Measurements from ENCODE around the gene CNTF.

The CNTF gene

GRCh38 chr11:58606930-58607714 is 15.3 kb upstream of the CNTF start:
- FAIRE-seq: no peak
- DNase-seq (ENCODE audit: low spot score): no peak

GRCh38 chr11:58608331-58608730 is 14.1 kb upstream of the CNTF start:
- DNase-seq (ENCODE audit: low spot score): no peak
- FAIRE-seq: no peak

GRCh38 chr11:58609723-58610122 is 12.7 kb upstream of the CNTF start:
- no peak for DNase-seq (ENCODE audit: low spot score)
- no peak for FAIRE-seq

DNA sequence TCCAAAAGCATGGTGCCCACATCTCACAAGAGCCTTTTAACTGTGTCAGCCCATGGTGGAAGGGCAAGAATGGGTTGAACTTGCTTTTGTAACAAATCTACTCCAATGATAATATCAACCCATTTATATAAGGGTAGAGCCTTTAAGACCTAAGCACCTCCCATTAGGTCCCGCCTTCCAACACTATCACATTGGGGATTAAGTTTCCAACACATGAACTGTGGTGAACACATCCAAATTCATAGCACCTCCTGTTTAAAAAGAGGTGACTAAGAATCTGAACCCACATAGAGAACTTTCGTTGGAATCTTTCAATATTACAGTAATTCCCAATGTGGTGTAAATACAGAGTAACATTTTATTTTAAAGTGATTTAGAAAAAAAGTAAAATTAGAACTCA is 9.2 kb upstream of the CNTF start:
- no peak for FAIRE-seq

DNA sequence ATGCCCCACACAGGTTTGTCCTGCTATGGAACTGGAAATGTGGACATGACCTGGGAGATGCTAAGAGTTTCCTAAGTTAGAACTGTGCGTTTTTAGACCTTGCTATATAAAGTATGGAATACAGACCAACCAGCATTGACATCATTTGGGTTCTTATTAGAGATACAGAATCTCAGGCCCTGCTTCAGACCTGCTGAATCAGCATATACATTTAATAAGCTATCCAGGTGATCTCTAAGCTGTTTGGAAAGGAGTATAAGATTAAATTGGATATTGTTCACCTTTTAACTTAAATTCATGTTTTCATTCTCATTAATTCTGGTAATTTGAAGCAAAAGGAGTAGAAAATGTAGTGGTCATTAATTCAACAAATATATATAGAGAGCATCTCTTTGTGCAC is 6.9 kb upstream of the CNTF start:
- FAIRE-seq (no peak), DNase-seq (ENCODE audit: low spot score) (no peak)

More for the DNA sequence above, 9.2 kb upstream of the CNTF start:
- no peak for DNase-seq (ENCODE audit: low spot score)

- FAIRE-seq (no peak), DNase-seq (ENCODE audit: low spot score) (no peak)
Observed at GRCh38 chr11:58616594-58616993, 5.9 kb upstream of the CNTF start.

- FAIRE-seq (no peak), DNase-seq (ENCODE audit: low spot score) (no peak)
Observed at GRCh38 chr11:58617976-58618557, 4.4 kb upstream of the CNTF start.

DNA sequence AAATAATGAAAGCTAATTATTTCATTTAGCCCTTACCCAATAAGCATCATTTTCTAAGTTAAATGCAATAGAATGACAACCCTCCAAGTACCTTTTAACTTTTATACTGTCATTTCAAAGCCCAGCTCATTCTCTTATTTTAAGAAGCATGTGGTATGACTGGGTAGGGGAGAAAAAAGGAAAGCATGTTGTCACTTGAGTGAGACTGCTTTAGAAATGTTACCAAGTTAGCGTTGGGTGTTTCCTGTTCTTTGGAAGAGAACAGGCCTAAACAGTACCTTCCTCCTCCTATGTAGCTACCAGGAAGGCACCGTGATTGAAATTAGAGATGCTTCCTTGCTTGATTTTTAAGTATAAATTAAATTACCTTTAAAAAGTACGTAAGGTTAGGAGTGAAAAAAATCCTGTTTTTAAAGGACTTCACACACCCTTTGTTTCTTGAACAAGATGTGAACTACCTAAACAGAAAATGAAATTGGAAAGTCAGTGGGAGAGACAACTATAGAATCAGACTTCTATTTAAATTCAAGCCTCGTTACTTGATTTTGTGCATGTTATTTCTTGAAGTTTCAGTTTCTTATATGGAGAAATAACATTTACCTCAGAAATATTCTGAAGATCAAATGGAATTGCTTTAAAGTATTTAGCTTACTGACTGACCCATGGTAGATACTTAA is 741 bp upstream of the CNTF start:
- FAIRE-seq (no peak), DNase-seq (ENCODE audit: low spot score) (no peak)

GRCh38 chr11:58625086-58625485 is 2.6 kb downstream of the CNTF start:
- FAIRE-seq (no peak), DNase-seq (ENCODE audit: low spot score) (no peak)

DNA sequence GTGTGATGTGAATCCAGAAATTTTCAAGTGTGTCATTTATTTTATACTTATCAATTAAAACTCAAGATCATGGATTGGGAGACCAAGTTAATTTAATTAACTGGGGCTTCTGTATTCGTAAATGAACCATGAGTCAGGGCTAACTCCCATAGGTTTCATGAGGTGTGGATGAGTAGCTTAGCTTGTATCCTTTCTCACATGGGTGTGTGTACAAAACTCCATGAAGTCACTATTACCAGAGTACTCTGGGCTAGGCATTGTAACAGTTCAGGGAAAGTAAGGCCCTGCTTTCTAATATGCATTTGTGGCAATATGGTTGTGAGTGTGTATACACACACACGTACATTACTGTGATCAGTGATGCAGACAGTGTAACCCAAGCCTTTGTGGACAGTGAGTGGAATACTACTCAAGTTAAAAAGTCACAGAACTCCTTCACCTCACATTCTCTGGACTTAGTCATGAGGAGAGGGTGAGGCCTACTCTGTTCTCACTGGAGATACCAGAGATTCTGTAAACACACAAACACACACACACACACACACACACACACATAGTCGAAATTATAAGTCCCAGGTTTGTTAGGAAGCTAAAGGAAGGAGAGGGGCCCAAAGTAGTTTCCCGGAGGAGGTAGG is 3.5 kb downstream of the CNTF start:
- peak; percentile 76 for DNase-seq (ENCODE audit: low spot score)
- FAIRE-seq: peak; percentile 88

DNA sequence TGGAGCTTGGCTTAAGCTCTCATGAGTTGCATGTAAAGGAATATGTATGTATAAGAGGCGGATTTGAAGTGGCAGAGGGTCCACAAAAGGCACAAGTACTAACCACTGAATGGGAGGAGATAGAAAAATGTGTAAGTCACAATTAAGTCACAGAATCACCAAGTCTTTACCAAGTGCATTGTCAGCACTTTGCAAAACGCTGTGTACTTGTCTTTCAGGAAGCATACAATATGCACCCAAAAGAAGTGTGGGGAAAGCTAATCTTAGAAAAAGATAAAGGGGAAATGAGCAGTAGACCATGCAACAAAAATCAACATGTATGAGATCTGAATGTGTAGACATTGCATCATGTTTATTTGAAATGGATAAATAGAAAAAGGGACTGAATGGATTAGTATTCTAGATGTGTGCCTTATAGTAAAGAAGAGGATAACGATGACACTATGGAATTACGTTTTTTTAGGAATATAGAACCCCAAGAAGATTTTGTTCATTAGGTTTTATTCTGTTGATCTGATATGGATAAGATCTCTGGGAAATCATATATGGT is 4.5 kb downstream of the CNTF start:
- DNase-seq (ENCODE audit: low spot score) (no peak), FAIRE-seq (no peak)

DNA sequence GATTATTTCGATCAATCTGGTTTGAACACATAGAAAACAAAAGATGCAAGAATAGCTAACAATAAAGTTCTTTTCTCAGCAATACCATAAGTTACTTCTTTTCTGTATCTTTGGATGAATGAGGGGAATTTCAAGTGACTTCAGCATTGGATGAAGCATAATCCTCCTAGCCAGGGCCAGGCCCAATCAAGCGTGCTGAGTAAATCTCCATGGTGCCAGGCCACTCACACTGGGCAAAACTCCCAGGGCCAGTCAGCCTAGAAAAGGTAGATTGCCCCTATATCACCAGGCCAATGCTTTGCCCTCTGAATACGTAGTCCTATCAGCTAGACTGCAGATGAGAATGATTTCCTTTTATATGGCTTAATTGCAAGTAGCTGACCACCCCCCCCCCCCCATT is 6.0 kb downstream of the CNTF start:
- FAIRE-seq: peak; percentile 89
- DNase-seq (ENCODE audit: low spot score): peak; percentile 74

DNA sequence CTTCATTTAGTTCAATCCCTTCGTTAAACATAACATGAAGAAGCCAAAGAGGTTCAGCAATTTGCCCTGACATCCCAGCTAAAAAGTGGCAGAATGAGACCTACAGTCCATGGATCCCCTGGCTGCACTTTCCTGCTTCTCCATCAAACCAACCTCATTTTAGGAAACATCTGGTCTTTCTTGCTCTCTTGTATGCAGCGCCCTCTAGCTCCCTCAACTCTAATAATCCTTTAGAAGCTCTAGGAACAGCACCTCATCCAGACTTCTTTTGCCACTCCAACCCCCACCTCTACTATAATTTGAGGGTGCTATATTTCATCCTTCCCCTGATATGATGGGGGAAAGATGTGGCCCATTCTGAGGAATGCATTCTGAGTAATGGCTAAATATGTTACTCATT is 7.4 kb downstream of the CNTF start:
- no peak for FAIRE-seq
- DNase-seq (ENCODE audit: low spot score): no peak

GRCh38 chr11:58631378-58631777 is 8.9 kb downstream of the CNTF start:
- FAIRE-seq (no peak), DNase-seq (ENCODE audit: low spot score) (no peak)

DNA sequence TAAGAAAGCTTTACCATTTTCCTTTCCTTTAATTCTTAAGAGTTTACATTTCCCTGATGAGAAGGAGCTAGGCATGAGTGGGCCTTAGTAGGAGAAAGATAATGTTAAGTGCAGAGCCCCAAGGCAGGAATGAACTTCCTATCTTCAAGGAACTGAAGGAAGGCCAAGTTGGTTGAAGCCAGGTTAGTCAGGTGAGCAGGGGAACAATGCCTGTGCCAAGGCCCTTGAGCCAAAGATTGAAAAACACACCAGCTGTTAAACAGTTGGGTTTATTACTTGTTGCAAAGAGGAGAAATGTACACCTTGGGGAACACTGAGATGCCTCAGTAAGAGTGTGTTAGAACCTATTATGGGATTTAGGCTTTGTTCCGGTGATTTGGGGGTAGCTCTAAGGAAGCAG is 10.0 kb downstream of the CNTF start:
- DNase-seq (ENCODE audit: low spot score) (no peak), FAIRE-seq (no peak)

DNA sequence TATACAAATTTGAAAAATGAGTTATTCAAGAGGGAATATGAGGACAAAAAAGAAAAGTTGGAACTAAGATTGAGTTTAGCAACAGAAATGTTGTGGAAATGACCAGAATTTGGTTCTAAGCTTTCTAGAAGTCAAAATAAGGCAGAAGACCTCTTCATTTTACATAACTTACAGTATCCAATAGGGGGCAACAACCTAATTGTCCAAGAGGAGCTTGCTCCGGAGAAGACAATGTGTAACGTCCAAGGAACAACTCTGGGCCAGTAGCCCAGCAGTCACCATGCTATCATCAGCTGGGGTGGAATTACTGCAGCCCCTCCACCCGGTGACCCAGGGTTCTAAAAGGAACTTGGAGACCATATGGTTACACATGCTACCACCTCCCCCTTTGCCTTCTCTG is 14.1 kb downstream of the CNTF start:
- no peak for DNase-seq (ENCODE audit: low spot score)
- FAIRE-seq: no peak

- FAIRE-seq (no peak), DNase-seq (ENCODE audit: low spot score) (no peak)
Observed at GRCh38 chr11:58637371-58637770, 14.9 kb downstream of the CNTF start.

DNA sequence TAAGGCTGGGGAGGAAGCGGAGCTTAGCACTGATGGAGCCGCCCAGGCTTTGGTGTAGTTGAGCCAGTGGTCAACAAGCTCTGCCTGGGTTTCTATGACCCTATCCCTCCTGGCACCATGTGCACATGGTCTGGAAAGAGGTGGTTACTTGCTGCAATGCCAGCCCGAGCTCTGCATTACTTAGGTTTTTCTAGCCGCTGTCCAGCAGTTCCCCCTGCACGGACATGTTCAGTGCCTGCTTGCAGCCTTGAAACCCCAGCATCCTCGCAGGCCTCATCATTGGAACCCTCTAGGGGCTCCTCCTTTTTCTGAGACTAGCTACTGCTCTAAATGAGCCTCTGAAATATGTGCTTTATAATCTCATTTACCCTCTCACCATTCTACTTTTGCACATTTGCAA is 16.6 kb downstream of the CNTF start:
- DNase-seq (ENCODE audit: low spot score) (no peak), FAIRE-seq (no peak)

DNA sequence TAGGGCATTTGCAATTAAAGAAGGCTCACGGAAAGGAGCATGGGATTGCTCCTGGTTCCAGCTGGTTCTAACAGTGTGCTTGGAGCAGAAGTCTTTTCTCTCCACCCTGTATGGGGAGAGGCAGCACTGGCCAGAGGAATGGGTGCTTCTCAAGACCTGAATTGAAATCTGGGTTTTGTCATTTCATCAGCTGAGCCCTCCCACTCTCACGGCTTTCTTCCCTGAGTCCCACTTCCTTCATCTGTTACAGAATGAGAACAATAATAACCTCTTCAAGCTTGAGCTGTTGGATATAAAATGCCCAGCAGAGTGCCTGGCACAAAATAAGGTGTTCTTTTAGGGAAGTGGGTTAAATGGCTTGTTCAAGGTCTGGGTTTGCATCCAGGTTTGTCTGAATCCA is 17.2 kb downstream of the CNTF start:
- no peak for DNase-seq (ENCODE audit: low spot score)
- no peak for FAIRE-seq

GRCh38 chr11:58640386-58641023 is 18.0 kb downstream of the CNTF start:
- DNase-seq (ENCODE audit: low spot score) (no peak), FAIRE-seq (no peak)

- DNase-seq (ENCODE audit: low spot score): no peak
- FAIRE-seq: no peak
Observed at GRCh38 chr11:58641341-58641740, 18.9 kb downstream of the CNTF start.

All from RCC 7860 (cell line).